Brain microvascular endothelial cell (primary cell): ENCODE results near the gene CRY2.

Experiments
- DNase-seq: peaks from one replicate; pipeline ENCODE4 v3.0.0-alpha.2; 2020
- H3K27ac ChIP-seq: fragments of 250-450 bp; sonication (Bioruptor Pico); 2 replicates; pipeline ENCODE4 v1.5.1; 2020; ENCODE audit warnings: mild to moderate bottlenecking, moderate library complexity
- H3K27me3 ChIP-seq: fragments of 250-450 bp; sonication (Bioruptor Pico); replicated peaks from 2 replicates; pipeline ENCODE4 v1.5.1; 2020; ENCODE audit warnings: mild to moderate bottlenecking
- H3K36me3 ChIP-seq: fragments of 250-450 bp; sonication (Bioruptor Pico); replicated peaks from 2 replicates; pipeline ENCODE4 v1.5.1; 2020; ENCODE audit warnings: mild to moderate bottlenecking
- H3K4me3 ChIP-seq: 2 replicates; pipeline ENCODE4 v1.5.1; 2011; ENCODE audit warnings: low read depth, mild to moderate bottlenecking, control low read depth, low read length, moderate library complexity
- in situ Hi-C: cut with HindIII; loops from 2 replicates; pipeline ENCODE4 v1.10.0; 2017; ENCODE audit warnings: low sequenced_read_pairs, low pct_ligation_motif_present
- TF ChIP-seq, protein P1 (sequence below): IDR thresholded peaks from 2 replicates; pipeline ENCODE4 v1.5.1; 2011; ENCODE audit warnings: low read depth, mild to moderate bottlenecking, moderate library complexity, low read length, control low read depth, inconsistent platforms; ENCODE audit errors: missing control alignments

The CRY2 gene

DNA sequence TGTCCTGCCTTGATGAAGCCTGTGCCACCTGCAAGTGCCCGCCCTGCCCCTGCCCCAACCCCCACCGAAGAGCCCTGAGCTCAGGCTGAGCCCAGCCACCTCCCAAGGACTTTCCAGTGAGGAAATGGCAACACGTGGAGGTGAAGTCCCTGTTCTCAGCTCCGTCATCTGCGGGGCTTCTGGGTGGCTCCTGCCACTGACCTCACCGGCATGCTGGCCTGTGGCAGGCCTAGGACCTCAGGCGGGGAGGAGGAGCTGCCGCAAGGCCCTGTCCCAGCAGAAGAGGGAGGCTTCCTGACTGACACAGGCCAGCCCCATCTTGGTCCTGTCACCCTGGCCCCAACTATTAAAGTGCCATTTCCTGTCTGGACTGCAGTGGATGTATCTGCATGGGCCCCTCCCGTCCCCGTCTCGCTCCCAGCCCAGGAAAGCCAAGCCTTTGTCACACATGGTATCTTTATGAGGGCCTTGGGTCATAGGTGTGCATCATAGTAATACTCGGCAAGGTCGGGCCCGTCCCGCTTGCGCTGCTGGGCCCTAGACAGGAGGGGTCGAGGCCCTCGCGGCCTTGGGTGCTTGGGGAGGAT, 58.9 kb downstream of the CRY2 start:
- no peak overlapping the region for H3K27ac ChIP-seq
- no peak overlapping the region for H3K4me3 ChIP-seq
- in situ Hi-C loops: no loop called here
- H3K36me3 ChIP-seq: peaks cover 9% of the 10 kb centered on the region
- H3K27me3 ChIP-seq: no peaks in the 10 kb centered on the region
- no peak for DNase-seq
- TF ChIP-seq, protein P1, sequence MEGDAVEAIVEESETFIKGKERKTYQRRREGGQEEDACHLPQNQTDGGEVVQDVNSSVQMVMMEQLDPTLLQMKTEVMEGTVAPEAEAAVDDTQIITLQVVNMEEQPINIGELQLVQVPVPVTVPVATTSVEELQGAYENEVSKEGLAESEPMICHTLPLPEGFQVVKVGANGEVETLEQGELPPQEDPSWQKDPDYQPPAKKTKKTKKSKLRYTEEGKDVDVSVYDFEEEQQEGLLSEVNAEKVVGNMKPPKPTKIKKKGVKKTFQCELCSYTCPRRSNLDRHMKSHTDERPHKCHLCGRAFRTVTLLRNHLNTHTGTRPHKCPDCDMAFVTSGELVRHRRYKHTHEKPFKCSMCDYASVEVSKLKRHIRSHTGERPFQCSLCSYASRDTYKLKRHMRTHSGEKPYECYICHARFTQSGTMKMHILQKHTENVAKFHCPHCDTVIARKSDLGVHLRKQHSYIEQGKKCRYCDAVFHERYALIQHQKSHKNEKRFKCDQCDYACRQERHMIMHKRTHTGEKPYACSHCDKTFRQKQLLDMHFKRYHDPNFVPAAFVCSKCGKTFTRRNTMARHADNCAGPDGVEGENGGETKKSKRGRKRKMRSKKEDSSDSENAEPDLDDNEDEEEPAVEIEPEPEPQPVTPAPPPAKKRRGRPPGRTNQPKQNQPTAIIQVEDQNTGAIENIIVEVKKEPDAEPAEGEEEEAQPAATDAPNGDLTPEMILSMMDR: no peak

DNA sequence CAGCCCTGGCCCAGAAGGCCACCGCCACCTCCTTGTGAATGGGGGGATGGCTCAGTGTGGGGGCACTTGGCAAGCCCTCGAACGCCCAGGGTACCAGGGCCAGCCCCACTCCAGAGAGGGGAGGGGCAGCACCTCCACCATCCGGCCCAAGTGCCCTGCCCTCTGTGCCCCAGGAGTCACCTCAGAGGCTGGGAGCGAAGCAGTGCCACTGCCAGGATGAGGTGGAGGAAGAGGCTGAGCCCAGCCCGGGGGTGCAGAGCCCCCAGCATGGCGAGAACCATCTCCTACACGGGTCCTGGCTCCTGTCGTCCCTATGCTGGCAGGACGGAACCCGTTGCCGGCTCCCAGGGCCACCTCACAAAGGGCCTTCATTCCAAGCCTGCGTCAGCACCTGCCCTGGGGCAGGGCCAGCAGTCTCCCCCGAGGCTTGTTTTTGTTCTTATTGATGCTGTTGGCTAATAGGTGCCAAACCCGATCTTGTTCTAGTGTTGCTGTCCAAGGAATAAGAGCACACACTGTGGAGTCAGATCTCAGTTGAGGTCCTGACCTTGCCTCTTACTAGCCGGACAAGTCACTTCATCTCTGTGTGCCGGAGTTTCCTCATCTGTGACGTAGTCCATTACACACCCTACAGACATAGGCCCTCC, 59.8 kb downstream of the CRY2 start, which contains the start of gene FREY1:
TSS of gene FREY1 (minus strand) at position 307 of the 647 bp plus-strand sequence. CDS start at position 281, 26 bp downstream.
- TF ChIP-seq, protein P1: no peak
- H3K27ac ChIP-seq: no peak within 1 kb of the TSS
- DNase-seq: no peak
- H3K4me3 ChIP-seq: no peak within 1 kb of the TSS
- H3K36me3 ChIP-seq: peaks cover 15% of the 10 kb centered on the region
- in situ Hi-C loops: no loop called here
- no peaks in the 10 kb centered on the region for H3K27me3 ChIP-seq

DNA sequence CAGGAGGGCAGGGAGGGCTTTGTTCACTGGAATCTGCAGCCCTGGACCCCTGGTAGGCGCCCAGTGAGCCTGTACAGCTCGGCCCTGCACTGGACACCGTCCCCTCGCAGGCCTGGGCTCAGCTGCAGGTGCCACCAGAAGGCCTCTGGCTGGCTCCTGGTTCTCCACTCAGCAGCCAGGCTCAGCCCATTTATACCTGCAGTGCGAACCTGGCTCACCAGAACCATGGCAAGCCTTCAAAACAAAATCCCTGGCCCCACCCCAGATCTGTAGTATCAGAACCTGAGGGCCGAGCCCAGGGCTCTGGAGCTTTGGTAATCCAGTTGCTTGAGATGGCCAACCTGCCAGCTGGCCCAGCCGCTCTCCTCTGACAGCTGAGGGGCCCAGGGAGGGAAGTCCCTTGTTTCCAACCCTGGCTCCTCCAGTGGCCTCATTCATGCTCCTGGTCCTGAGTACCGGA, 60.7 kb downstream of the CRY2 start:
- TF ChIP-seq, protein P1: no peak
- H3K27ac ChIP-seq: no peak overlapping the region
- H3K4me3 ChIP-seq: no peak overlapping the region
- in situ Hi-C loops: no loop called here
- no peak for DNase-seq
- H3K27me3 ChIP-seq: no peaks in the 10 kb centered on the region
- H3K36me3 ChIP-seq: peaks cover 19% of the 10 kb centered on the region

DNA sequence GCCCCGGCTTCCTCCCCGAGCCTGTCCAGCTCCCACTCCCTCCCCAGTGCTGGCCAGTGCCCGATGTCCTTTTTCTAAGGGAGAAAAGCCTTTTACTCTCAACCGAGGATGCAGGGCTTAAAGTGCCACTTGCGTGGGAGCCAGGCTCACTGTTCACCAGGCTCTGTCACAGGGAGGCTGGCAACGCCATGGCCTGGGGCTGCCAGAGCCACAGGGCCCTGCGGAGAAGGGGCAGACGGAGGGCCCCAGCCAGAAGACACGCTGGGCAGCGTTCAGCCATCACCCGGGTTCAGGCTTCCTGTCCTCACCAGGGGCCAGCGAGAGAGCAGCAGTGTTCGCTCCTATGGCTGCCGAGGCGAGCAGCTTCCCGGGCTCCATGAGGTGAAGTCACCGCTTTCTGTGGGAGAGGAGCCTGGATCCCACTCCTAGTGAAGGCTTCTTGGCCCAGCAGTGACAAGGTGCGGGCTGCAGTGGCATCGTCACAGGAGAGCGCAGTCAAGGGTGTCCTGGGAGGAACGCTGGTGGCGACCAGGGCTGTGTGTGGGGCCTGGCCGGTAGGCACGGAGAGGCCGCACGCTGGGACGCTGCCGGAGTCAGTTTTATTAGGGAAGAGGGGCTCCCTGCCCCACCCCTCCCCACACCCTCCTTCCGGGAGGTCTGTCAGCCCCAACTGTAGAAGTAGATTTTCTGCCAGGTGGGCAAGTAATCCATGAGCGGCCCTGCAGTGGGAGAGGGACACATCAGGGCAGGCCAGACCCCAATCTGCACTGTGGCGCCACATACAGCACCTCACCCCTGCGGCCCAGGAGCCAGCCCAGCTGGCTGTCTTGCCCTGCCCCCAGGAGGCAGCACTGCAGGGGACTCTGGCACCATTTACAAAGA, 62.6 kb downstream of the CRY2 start:
- in situ Hi-C loops: no loop called here
- no peak overlapping the region for H3K4me3 ChIP-seq
- H3K36me3 ChIP-seq: peaks cover 33% of the 10 kb centered on the region

DNA sequence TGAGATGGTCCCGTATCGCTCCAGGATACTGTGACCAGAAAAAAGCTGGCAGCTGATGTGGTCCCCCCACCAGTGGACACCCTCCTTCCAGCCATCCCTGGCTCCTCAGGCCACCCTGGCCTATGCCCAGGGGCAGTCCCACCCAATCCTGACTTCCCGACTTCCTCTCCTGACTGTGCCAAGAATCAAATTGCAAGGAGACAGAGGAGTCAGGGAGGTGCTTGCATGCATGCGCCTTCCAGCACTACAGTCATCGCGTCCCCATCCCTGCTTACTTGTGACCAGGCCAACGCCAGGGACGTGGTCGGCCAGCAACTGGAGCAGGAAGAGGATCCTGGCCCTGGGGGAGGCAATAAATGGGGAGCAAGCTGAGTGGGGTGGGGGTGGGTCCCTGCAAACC, 63.3 kb downstream of the CRY2 start:
- Histone ChIP-seq H3K27ac (no peak overlapping the region), H3K27me3 (no peaks in the 10 kb centered on the region), H3K4me3 (no peak overlapping the region), H3K36me3 (peaks cover 39% of the 10 kb centered on the region)
- in situ Hi-C loops: no loop called here
- TF ChIP-seq, protein P1: no peak
- DNase-seq: no peak

More for the DNA sequence above, 62.6 kb downstream of the CRY2 start:
- H3K27me3 ChIP-seq: no peaks in the 10 kb centered on the region
- no peak for DNase-seq
- TF ChIP-seq, protein P1: no peak
- H3K27ac ChIP-seq: no peak overlapping the region
